Limb (tissue), 2 donors: ENCODE data around the gene TOR1AIP2.
"Not testable (repeated sequence)": the region's sequence is repeated elsewhere in the genome, so short reads cannot be mapped to it uniquely, and the experiment has no call there.

ENCODE experiments used
- DNase-seq, 2 donors: peaks; one replicate each; pipeline ENCODE4 v3.0.0-alpha.2; 2016; ENCODE audit errors: extremely low spot score in 2 of 2

TOR1AIP2 gene

GRCh38 chr1:179807691-179808485 is 69.7 kb downstream of the TOR1AIP2 start:
- DNase-seq = no peak

DNA sequence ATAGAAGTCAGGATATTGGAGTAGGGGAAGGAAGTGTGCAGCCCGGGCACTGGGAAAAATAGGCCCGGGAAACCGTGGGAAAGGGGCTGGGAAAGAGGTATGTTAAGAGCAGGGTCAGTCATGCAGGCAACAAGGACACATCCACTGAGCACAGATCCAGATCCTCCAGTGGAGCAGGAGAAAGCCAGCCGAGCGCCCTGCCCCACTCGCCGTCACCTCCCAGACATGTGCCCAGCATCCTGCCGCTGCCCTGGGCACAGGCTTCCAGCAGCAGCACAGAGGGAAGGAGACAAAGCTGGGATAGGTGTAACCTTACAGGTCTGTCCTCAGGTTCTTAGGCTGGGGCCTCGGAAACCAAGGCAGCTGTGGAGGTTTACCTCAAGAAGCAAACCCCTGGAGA is 70.3 kb downstream of the TOR1AIP2 start:
- no peak for DNase-seq

GRCh38 chr1:179806333-179806732 is 71.3 kb downstream of the TOR1AIP2 start:
- DNase-seq = no peak

GRCh38 chr1:179805291-179806195 is 72.1 kb downstream of the TOR1AIP2 start:
- no peak for DNase-seq

- not testable (repeated sequence) for DNase-seq
Measured at GRCh38 chr1:179804417-179804816, 73.2 kb downstream of the TOR1AIP2 start.

- no peak for DNase-seq
Measured at GRCh38 chr1:179803918-179804317, 73.7 kb downstream of the TOR1AIP2 start.

- DNase-seq = no peak
Measured at GRCh38 chr1:179803104-179803503, 74.5 kb downstream of the TOR1AIP2 start.

GRCh38 chr1:179800481-179800880 is 77.1 kb downstream of the TOR1AIP2 start:
- DNase-seq = no peak

DNA sequence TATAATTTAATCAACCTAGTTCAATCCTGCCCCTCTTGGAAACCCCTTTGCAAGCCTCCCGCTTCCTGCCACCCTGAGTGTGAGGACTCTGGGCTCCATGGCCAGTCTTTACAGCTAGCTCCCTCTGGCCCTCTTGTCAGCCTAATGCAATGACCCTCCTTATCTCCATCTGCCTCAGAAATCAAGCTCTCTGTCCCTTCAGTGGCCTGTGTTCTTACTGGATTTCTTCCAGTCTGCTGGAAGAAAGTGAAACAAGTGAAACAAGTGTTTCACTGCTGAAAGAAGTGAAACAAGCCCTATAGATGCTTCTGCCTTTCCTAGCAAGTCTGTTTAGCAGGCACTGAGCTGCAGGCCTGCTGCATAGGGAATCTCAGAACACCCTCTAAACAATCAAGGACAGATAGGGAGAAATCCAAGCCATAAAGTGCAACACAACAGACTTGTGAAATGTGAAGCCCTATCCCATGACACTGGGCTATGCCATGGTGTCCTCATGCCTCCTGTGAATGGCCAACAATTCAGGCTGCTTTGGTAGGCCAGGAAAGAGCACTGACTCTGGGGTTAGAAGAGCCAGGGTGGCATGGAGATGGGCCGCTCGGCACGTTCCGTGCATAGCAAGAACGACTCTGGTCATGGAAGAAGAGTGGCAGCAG is 78.6 kb downstream of the TOR1AIP2 start:
- DNase-seq = no peak

DNA sequence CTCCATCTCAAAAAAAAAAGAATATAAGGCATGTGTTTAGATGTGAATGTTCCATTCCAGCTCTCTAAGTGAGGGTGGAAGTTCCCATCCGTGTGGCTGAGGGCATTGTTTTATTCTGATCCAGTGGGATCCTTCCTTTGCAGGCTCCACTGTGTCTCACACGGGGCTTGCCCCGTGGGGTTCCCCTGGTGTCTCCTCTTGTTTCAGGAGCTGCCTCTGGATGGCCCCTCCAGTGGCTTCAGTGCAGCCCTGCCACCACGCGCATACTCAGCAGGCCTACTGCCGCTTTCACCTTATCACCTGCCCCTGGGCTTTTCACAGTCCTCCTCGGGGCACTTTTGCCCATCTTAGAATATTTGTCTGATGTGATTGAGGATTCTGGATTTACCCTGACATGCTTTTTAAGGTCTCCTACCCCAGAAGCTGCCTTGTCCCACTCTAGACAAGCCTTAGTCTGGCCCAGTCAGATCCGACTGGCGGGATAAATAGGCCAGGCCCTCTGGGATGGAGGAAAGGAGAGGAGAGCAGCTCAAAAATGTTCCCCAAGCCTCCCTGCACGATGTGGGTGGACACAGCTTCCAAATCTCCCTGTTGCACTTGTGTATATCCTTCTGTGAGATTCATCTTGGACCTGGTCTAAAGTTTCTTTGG is 79.3 kb downstream of the TOR1AIP2 start:
- DNase-seq = no peak

GRCh38 chr1:179794669-179795068 is 82.9 kb downstream of the TOR1AIP2 start:
- no peak for DNase-seq

GRCh38 chr1:179794146-179794545 is 83.5 kb downstream of the TOR1AIP2 start:
- no peak for DNase-seq

DNA sequence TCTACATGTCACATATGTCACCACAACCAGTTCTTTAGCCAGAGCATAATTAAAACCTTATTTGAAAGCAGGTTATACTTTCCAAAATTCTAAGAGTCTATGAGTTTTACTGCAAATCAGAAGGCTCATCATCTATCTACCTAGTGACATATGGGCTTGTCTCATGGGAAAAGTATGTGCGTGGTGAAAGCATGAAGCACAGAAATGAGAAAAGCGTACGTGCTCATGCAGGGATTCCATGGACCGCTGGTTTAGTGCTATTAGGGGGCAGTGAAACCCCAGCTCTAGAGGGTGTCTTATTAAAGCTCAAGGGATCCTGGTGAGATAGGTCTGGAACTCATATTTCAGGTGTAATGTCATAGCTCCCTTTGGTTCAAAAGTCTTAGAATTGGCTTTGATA is 84.3 kb downstream of the TOR1AIP2 start:
- DNase-seq = no peak
